Pericardium fibroblast (primary cell): Measurements from ENCODE around the gene INHBC. TPM values are rescaled to one million over a fixed set of nuclear protein-coding genes. Genes with fewer than 3 reads are reported as not detected.

Experiments
- total RNA-seq: library from RNA; depleted of rRNA; stranded (reverse); fragments of >200 nt; gene quantifications from 2 replicates; pipeline ENCODE4 v1.2.3, GENCODE V29; 2015

Gene INHBC, protein sequence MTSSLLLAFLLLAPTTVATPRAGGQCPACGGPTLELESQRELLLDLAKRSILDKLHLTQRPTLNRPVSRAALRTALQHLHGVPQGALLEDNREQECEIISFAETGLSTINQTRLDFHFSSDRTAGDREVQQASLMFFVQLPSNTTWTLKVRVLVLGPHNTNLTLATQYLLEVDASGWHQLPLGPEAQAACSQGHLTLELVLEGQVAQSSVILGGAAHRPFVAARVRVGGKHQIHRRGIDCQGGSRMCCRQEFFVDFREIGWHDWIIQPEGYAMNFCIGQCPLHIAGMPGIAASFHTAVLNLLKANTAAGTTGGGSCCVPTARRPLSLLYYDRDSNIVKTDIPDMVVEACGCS
- total RNA-seq, result 0.09 TPM in 1 of 2 replicates, not detected in the other

DNA sequence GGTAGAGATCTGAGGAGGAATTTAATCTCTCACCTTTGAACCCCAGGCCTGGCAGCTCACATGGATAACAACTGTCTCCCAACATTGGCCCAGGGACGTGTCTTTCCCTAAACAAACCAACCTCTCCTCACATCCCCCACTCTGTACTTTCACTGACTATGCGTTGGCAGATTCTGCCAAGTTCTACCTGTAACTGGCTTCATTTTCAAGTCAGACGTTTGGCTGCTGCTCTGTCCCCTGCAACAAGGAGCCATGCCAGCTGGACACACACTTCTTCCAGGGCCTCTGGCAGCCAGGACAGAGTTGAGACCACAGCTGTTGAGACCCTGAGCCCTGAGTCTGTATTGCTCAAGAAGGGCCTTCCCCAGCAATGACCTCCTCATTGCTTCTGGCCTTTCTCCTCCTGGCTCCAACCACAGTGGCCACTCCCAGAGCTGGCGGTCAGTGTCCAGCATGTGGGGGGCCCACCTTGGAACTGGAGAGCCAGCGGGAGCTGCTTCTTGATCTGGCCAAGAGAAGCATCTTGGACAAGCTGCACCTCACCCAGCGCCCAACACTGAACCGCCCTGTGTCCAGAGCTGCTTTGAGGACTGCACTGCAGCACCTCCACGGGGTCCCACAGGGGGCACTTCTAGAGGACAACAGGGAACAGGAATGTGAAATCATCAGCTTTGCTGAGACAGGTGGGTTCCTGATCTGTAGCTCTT, at the start of gene INHBC:
INHBC (plus strand) TSS at position 268 of the 707 bp plus-strand sequence; CDS start at position 371, 103 bp downstream.

DNA sequence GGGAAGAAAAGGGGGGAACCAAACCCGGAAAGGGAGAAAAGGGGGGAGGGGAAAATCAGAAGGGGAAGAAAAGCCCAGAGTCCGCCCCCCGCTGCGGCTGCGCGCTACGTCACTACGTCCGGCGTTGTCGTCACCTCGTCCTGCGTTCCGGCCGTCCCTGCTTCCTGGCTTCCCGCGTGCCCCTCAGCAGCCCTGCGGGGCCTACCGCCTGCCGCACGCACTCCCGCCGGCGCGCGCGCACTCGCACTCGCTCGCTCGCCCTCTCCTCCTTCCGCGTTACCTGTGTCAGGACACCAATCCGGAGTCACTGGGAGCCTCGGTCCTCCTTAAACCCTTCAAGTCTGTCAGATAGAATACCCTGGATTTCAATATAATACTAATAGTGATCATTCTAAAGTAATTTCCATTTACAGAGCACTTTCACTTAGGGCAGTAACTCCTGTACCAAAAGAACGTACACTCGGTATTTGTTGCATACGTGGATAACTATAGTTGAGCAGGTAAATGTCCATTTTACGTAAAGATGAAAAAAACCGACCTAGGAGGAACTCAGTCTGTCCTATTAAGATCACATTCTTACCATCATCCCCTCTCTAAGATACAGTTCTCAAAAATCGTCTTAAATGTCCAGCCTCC, 3.5 kb upstream of the INHBC start, which contains the start of gene R3HDM2:
R3HDM2 (minus strand) TSS at position 113 of the 636 bp plus-strand sequence. CDS start 120,615 bp downstream, outside the sequence.

DNA sequence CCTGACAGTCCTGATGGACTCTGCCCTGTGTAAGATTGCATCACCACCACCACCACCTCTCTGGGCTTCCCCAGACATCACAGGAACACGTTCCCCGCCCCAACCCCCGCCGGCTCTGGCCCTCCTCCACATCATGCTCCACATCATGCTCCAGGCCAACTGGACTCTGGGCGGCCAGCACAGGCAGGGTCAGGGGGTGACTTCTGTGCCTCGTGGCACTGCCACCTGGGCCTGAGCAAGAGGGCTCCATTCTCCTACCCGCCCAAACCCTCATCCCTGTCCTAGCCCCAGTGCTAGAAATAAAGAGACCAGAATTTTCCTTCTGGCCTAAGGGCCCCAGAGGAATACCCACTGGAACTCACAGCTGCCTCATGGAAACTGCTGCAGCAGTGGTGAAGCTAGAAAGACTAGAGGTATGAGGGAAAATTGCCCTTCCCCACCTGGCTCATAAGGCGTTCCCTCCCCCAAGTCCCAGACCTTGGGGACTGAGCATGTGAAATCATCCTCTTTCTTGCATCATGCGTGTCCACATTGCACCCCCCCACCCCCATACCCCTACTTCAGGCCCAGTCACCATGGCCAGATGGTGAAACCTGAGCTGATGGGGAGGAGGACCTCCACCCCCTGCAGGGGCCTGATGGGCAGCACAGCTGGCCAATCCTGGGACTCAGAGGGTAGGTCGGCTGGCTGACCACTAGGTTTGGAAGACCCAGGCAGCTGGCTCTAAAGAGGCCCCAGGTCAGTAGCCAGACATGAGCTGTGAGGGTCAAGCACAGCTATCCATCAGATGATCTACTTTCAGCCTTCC, 20.2 kb downstream of the INHBC start, which contains the start of gene INHBE:
INHBE (plus strand) TSS at position 742 of the 808 bp plus-strand sequence. CDS start 230 bp downstream, outside the sequence.

DNA sequence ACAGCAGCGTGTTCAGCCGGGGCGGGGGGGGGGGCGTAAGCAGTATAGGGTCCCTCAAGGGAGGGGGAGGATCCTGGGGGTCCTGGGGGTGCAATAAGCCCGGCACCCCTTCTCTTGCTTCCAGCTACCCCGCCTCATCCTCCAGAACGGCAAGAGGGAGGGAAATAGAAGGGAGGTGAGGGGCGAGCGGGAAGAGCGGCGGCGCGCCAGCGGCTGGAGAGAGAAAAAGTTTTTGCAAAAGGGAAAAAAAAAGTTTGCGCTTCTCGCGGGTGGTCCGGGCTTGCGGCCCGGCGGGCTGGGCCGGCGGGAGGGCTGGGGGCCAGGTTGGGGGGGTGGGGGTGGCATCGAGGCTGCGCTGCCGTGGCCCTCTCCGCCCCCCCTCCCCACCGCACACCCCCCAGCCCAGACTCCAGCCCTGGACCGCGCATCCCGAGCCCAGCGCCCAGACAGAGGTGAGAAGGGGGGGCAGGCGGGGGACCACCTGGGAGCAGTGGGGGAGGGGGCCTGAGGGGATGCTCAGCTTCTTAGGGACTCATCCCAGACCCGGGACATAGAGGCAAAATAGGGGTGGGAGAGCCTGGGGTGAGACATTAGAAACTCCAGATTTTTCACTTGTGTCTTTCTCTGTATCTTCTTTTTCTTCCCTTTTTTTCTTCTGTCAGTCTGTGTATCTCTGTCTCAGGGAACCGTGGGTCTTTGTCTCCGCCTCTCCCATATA, 25.3 kb downstream of the INHBC start, which contains the start of gene GLI1:
GLI1 (plus strand) TSS at position 36 of the 718 bp plus-strand sequence. CDS start 3,907 bp downstream, outside the sequence.

DNA sequence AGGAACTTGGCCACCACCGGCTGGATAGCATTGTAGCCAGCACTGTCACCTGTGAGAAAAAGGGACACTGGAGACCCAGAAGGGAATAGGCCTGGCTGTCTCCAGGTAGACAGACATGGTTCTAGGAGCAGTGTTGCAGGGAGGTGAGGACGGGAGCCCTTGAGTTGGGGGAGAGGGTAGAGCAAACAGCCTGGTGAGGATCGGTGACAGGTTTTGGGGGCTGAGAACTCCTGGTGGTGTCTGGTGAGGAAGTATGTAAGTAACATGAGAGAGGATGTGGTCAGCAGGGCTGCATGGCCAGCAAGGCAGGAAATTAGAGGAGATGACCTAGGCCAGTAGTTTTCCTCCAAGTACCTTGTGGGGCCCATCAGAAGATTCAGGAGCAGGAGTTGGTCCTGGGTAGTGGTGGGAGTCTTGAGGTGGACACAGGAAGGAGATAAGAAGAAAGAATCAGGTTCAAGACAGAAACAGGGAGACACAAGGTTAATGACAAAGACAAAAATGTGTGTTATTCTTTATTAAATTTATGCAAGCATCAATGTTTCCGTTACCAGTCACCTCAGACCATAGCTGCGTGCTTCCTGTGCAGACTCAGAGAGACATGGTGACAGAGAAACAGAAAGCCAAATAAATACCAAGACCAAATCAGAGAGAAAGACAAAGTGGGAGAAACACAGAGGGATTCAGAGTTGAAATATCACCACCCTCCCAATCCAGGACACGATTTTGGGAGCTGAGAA, 45.0 kb downstream of the INHBC start, which contains the start of gene ARHGAP9:
ARHGAP9 (minus strand) TSS at position 491 of the 740 bp plus-strand sequence; CDS start at position 31, 460 bp downstream.

DNA sequence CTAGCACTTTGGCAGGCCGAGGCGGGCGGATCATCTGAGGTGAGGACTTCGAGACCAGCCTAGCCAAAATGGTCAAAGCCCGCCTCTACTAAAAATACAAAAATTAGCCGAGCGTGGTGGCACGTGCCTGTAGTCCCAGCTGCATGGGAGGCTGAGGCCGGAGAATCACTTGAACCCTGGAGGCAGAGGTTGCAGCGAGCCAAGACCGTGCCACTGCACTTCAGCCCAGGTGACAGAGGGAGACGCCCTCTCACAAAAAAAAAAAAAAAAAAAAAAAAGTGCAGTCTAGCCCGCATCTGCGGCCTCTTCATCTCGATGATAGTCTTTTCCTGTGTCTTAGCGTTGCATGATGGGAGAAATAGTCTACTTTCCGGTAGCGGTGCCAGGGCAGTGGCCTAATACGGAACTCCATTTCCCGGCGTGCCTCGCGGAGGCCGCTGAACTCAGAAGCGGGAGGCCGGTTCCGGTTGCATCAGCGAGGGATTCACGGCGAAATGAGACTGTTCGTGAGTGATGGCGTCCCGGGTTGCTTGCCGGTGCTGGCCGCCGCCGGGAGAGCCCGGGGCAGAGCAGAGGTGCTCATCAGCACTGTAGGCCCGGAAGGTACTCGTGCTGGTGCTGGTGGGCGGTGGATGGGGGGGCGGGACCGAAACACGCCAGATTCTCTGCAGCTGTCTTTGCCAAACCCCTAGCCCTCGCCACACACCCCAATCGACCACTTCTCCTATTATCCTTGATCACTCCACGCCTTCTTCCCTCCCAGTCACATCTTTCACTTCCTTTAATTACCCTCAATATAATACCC, 53.2 kb downstream of the INHBC start, which contains the start of gene MARS1:
MARS1 (plus strand) TSS at position 472 of the 805 bp plus-strand sequence; CDS start at position 495, 23 bp downstream.

Other genes starting within 250 kb of the INHBC start
- 12.1 and 14.1 TPM in 2 replicates for gene NXPH4, start 218.0 kb upstream of the INHBC start, total RNA-seq
- gene SHMT2, start 205.1 kb upstream of the INHBC start, total RNA-seq, result 169 and 252 TPM in 2 replicates
- gene STAC3, start 183.6 kb upstream of the INHBC start, total RNA-seq, result 1.6 TPM in 1 of 2 replicates, not detected in the other
- 17.7 and 29.1 TPM in 2 replicates for gene R3HDM2, start 3.7 kb upstream of the INHBC start, total RNA-seq
- gene INHBE, start 20.5 kb downstream of the INHBC start, total RNA-seq, result 7.0 and 7.2 TPM in 2 replicates
- gene GLI1, start 25.0 kb downstream of the INHBC start, total RNA-seq, result 0.68 and 1.3 TPM in 2 replicates
- gene ARHGAP9, start 45.1 kb downstream of the INHBC start, total RNA-seq, result 0.23 TPM in 1 of 2 replicates, not detected in the other
- gene MARS1, start 53.3 kb downstream of the INHBC start, total RNA-seq, result 101 and 103 TPM in 2 replicates
- gene DDIT3, start 85.7 kb downstream of the INHBC start, total RNA-seq, result 51.3 and 55.1 TPM in 2 replicates
- 5.1 and 8.8 TPM in 2 replicates for gene MBD6, start 88.0 kb downstream of the INHBC start, total RNA-seq
- gene DCTN2, start 112.4 kb downstream of the INHBC start, total RNA-seq, result 155 and 186 TPM in 2 replicates
- 0.17 TPM in 1 of 2 replicates, not detected in the other for gene KIF5A, start 115.3 kb downstream of the INHBC start, total RNA-seq
- 7.4 and 7.6 TPM in 2 replicates for gene PIP4K2C, start 156.4 kb downstream of the INHBC start, total RNA-seq
- 6.6 and 8.6 TPM in 2 replicates for gene DTX3, start 170.0 kb downstream of the INHBC start, total RNA-seq
- gene ARHGEF25, start 176.7 kb downstream of the INHBC start, total RNA-seq, result 10.4 and 10.8 TPM in 2 replicates
- 0.17 TPM in 1 of 2 replicates, not detected in the other for gene B4GALNT1, start 198.4 kb downstream of the INHBC start, total RNA-seq